NAMALWA (cell line): ENCODE results near the gene KRT78.
"Not testable (repeated sequence)": the region's sequence is repeated elsewhere in the genome, so short reads cannot be mapped to it uniquely, and the experiment has no call there.

Experiments
- DNase-seq: peaks from one replicate; pipeline ENCODE4 v3.0.0-alpha.2; 2015; ENCODE audit warnings: low spot score

Gene KRT78

DNA sequence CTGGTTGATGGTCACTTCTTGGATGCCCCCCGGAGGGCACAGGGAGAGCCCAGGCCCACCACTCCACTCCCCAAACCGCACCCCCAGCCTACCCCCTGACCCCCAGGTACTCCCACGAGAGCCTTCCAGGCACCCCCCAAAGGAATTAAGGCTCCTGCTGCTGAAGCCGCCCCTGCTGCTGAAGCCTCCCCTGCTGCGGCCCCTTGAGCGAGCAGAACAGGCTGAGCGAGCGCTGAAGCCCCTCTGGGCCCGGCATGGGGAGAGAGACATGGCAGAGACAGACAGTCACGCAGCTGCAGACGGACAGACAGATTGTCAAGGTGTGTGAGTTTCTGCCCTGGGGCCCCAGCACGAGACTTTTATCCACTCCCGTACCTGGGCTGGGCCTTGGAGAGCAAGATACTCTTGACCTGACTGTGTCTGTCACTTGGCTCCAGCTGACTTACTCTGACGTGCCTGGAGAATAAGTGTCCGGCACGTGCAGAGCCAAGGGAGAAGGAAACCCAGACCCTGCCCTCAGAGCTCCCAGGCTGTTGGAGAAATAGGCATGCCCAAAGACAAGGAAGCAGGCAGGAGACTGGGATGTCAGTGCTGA lies at the start of gene KRT78:
Gene KRT78, minus strand, starts transcription at position 334 of the 595 bp plus-strand sequence. Its CDS starts 64 bp downstream, at position 270.
- DNase-seq: no peak

GRCh38 chr12:52896190-52897100 lies 47.7 kb upstream of the KRT78 start:
- DNase-seq: no peak

GRCh38 chr12:52895726-52896189 lies 47.0 kb upstream of the KRT78 start:
- no peak for DNase-seq

GRCh38 chr12:52892974-52893373 lies 44.2 kb upstream of the KRT78 start:
- DNase-seq: no peak

GRCh38 chr12:52892207-52892852 lies 43.5 kb upstream of the KRT78 start:
- no peak for DNase-seq

GRCh38 chr12:52891044-52891443 lies 42.2 kb upstream of the KRT78 start:
- DNase-seq: no peak

- no peak for DNase-seq
Measured at GRCh38 chr12:52890417-52890816, 41.6 kb upstream of the KRT78 start.

DNA sequence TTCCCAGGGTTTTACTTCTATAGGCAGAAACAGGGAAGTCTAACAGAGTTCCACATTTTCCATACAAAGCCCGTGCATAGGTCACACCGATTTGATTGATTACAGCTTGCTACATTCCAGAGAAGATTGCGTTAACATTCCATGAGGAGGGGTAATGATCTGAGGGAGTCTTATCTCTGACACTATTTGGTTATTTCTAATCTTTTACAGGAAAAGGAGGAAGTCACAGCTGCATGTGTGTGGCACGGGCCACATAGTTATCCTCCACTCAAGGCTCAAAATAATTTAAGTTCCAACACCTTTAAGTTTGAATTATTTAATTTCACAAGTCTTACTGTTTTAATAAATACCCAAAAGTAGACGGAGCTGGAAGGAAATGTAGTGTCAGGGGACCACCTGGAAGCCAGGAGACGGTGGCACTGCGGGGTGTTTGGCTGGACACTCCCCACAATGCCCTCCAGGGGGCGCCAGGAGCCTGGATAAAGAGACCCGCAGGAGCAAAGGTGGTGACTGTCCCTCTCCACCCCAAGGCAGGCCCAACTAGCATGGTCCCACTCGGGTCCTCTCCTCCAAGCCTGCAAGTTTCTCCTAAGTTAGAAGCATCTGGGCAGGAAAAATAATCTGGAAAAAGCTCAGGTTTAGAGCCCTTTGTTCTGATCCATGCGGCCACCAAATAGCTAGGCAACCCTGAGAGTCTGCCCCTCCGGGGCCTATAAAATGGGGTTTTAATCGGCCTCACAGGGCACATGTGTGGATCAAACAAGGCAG lies 35.9 kb upstream of the KRT78 start:
- DNase-seq: peak; percentile 77

- not testable (repeated sequence) for DNase-seq
Measured at GRCh38 chr12:52880499-52880898, 31.7 kb upstream of the KRT78 start.

- peak; percentile 77 for DNase-seq
Measured at GRCh38 chr12:52879394-52880351, 30.9 kb upstream of the KRT78 start.

- no peak for DNase-seq
Measured at GRCh38 chr12:52878507-52879393, 30.0 kb upstream of the KRT78 start.

DNA sequence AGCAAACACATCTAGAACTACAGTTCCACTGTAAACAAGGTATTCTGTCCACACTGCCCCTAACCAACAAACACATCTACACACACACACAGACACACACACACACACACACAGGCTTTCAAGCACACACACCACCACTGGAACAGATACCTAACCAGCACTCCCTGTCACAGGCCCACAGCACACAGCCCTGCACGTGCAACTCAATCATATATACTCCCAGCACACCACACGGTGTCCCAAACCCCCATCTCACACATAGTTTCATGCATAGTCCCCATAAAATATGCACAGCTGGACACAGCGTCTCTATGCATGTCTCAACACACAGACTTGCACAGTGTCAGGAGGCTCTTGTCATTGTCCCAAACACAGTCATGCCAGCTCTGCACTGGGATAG lies 28.4 kb upstream of the KRT78 start:
- no peak for DNase-seq

GRCh38 chr12:52876372-52876771 lies 27.6 kb upstream of the KRT78 start:
- DNase-seq: no peak

- DNase-seq: no peak
Measured at GRCh38 chr12:52874573-52875435, 26.0 kb upstream of the KRT78 start.

DNA sequence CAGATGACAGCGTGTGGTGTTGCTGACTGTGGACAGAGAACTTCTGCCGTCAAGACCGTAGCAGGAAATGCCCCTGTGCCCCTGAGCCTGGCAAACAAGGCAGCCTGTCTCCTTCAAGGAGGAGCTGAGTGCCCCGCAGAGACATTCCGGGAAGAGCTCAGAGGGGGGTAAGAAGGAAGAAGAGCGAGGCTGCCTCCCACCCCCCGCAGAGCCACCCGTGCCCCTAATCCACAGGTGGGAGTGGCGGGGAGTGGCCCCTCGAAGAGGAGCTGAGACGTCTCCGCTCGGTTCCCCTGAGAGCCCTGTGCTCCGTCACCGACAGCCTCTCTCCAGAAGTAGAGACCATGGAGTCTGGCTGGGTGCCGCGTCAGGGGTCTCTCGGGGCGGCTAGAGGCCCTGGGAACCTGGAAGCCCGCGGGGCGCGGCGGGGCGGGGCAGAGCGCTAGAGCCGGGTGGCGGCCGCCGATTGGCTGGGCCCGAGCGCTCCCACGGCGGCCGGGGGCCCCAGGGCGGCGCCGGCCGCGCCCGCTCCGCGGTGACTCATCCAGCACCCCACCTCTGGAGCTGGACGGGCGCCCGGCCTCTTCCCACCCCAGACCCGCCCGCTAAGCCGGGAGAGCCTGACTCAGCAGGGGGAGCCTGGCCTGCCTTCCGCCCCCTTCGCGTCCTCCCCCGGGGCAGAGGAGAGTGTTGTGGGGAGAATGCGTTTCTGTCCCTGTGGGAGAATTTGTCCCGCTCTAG lies 25.2 kb upstream of the KRT78 start:
- DNase-seq: no peak

GRCh38 chr12:52873513-52873831 lies 24.7 kb upstream of the KRT78 start:
- no peak for DNase-seq

DNA sequence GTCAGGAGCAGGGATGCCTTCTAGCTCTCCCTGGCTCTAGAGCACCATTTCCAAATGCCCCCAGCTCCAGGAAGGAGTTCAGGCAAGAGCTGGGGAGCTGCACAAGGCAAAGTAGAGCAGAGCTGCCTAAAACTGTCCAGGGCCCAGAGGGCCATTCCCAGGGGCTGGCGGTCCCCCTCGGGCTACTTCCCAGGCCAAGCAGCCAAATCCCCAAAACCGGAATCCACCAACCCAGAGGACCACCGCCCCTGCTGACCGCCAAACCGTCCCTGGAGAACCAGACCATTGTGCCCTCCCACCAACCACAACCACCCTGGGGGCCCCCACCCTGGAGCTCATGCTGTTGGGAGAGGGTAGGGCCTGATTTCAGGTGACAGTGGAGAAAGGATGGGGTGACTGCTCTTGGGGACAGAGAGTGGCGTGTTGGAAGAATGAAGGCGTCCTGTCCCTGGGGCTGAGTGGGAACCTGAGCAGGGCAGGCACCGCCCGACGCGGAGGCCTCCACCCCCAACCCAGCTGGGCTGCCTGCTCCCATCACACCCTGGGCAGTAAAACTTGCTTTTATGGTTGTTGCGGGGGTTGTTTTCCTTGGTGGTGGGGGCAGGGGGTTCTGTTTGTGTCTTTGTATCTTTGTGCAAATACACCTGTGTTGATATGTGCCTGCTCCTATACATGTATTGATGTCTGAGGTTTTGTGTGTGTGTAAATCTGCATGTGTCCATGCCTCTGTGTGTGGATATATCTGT lies 24.0 kb upstream of the KRT78 start:
- no peak for DNase-seq
